RPMI7951 (cell line): Measurements from ENCODE around the gene ARHGAP31. TPM values are rescaled to one million over a fixed set of nuclear protein-coding genes. Genes with fewer than 3 reads are reported as not detected.

Source experiments
- DNase-seq: peaks from one replicate; pipeline ENCODE4 v3.0.0-alpha.2; 2012; ENCODE audit warnings: low read depth
- total RNA-seq: library from RNA; depleted of rRNA; stranded (reverse); fragments of >200 nt; shearing (Covaris generic); gene quantifications from 2 replicates; pipeline ENCODE4 v1.2.3, GENCODE V29; 2014

Gene ARHGAP31
- total RNA-seq, 1 experiment from 2014 or later = 4.7 TPM

GRCh38 chr3:119382134-119382533 lies 88.0 kb downstream of the ARHGAP31 start:
- DNase-seq = no peak

GRCh38 chr3:119388577-119388976 lies 94.4 kb downstream of the ARHGAP31 start:
- DNase-seq = peak; percentile 3

- DNase-seq = no peak
Measured at GRCh38 chr3:119395923-119396358, 101.8 kb downstream of the ARHGAP31 start.

- DNase-seq = no peak
Measured at GRCh38 chr3:119396870-119397269, 102.7 kb downstream of the ARHGAP31 start.

- no peak for DNase-seq
Measured at GRCh38 chr3:119400466-119400865, 106.3 kb downstream of the ARHGAP31 start.

- DNase-seq = no peak
Measured at GRCh38 chr3:119401069-119401468, 106.9 kb downstream of the ARHGAP31 start.

GRCh38 chr3:119401503-119402440 lies 107.6 kb downstream of the ARHGAP31 start:
- no peak for DNase-seq

GRCh38 chr3:119402791-119403190 lies 108.6 kb downstream of the ARHGAP31 start:
- no peak for DNase-seq

- DNase-seq = no peak
Measured at GRCh38 chr3:119403201-119403600, 109.0 kb downstream of the ARHGAP31 start.

GRCh38 chr3:119405315-119405714 lies 111.1 kb downstream of the ARHGAP31 start:
- no peak for DNase-seq

GRCh38 chr3:119408243-119408950 lies 114.2 kb downstream of the ARHGAP31 start:
- DNase-seq = no peak

GRCh38 chr3:119409844-119410243 lies 115.7 kb downstream of the ARHGAP31 start:
- DNase-seq = no peak

GRCh38 chr3:119413603-119414280 lies 119.6 kb downstream of the ARHGAP31 start:
- DNase-seq = no peak

- DNase-seq = no peak
Measured at GRCh38 chr3:119416873-119417272, 122.7 kb downstream of the ARHGAP31 start.

- DNase-seq = no peak
Measured at GRCh38 chr3:119417771-119418512, 123.8 kb downstream of the ARHGAP31 start.

- DNase-seq = no peak
Measured at GRCh38 chr3:119418641-119419040, 124.5 kb downstream of the ARHGAP31 start.

- DNase-seq = no peak
Measured at GRCh38 chr3:119420196-119420595, 126.0 kb downstream of the ARHGAP31 start.

GRCh38 chr3:119427669-119428068 lies 133.5 kb downstream of the ARHGAP31 start:
- DNase-seq = no peak

- no peak for DNase-seq
Measured at GRCh38 chr3:119428538-119428937, 134.4 kb downstream of the ARHGAP31 start.

- DNase-seq = no peak
Measured at GRCh38 chr3:119433613-119434325, 139.6 kb downstream of the ARHGAP31 start.

- DNase-seq = no peak
Measured at GRCh38 chr3:119434703-119435102, 140.5 kb downstream of the ARHGAP31 start.
